Osteocyte (in vitro differentiated cells): ENCODE measurements around the gene KCNF1. TPM values are rescaled to one million over a fixed set of nuclear protein-coding genes. Genes with fewer than 3 reads are reported as not detected.

Experiments
- DNase-seq: peaks from one replicate; pipeline ENCODE4 v3.0.0; 2021; ENCODE audit warnings: mixed read lengths; ENCODE audit not compliant: unreplicated experiment; ENCODE audit errors: extremely low spot score
- H3K27ac Mint-ChIP-seq: one replicate; pipeline ENCODE4 v1.8.0; 2021; ENCODE audit warnings: mild to moderate bottlenecking, mixed read lengths; ENCODE audit not compliant: unreplicated experiment
- H3K27me3 Mint-ChIP-seq: one replicate; pipeline ENCODE4 v1.8.0; 2021; ENCODE audit warnings: mixed read lengths; ENCODE audit not compliant: unreplicated experiment
- H3K36me3 Mint-ChIP-seq: one replicate; pipeline ENCODE4 v1.8.0; 2021; ENCODE audit warnings: mixed read lengths; ENCODE audit not compliant: unreplicated experiment
- H3K4me1 Mint-ChIP-seq: one replicate; pipeline ENCODE4 v1.8.0; 2021; ENCODE audit warnings: mixed read lengths; ENCODE audit not compliant: unreplicated experiment
- H3K4me3 Mint-ChIP-seq: one replicate; pipeline ENCODE4 v1.8.0; 2021; ENCODE audit warnings: mild to moderate bottlenecking, moderate library complexity, mixed read lengths; ENCODE audit not compliant: unreplicated experiment
- H3K9me3 Mint-ChIP-seq: one replicate; pipeline ENCODE4 v1.8.0; 2021; ENCODE audit warnings: mixed read lengths; ENCODE audit not compliant: unreplicated experiment
- total RNA-seq: library from RNA; stranded (reverse); gene quantifications from 2 replicates; pipeline ENCODE4 v1.2.1, GENCODE V29; 2021
- TF ChIP-seq, protein P1 (sequence below): fragments of 200-600 bp; sonication (generic); IDR thresholded peaks from 2 replicates; pipeline ENCODE4 v1.5.0; 2021; ENCODE audit warnings: antibody characterized with exemption, mild to moderate bottlenecking, moderate library complexity

KCNF1 gene
- total RNA-seq, 1 donor from 2014 or later = not detected

DNA sequence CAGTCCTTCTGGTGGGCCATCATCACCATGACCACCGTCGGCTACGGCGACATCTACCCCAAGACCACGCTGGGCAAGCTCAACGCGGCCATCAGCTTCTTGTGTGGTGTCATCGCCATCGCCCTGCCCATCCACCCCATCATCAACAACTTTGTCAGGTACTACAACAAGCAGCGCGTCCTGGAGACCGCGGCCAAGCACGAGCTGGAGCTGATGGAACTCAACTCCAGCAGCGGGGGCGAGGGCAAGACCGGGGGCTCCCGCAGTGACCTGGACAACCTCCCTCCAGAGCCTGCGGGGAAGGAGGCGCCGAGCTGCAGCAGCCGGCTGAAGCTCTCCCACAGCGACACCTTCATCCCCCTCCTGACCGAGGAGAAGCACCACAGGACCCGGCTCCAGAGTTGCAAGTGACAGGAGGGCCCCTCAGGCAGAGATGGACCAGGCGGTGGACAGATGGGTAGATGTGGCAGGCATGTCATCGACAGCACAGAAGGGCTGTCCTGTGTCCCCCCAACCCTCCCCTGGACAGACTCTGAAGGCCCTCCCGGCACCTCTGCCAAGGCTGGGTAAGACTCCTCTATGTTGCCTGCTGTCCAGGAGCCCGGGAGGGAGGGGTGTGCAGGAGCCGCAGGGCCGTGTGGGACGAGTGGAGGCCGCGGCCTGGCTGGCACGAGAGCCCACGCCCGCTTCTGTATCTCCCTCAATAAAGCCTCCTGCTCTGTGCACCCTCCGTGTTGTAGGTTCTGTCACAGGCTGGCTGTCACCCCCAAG lies 2.0 kb downstream of the KCNF1 start:
- no peaks in the 10 kb centered on the region for H3K9me3 Mint-ChIP-seq
- no peak overlapping the region for H3K27ac Mint-ChIP-seq
- TF ChIP-seq, protein P1, sequence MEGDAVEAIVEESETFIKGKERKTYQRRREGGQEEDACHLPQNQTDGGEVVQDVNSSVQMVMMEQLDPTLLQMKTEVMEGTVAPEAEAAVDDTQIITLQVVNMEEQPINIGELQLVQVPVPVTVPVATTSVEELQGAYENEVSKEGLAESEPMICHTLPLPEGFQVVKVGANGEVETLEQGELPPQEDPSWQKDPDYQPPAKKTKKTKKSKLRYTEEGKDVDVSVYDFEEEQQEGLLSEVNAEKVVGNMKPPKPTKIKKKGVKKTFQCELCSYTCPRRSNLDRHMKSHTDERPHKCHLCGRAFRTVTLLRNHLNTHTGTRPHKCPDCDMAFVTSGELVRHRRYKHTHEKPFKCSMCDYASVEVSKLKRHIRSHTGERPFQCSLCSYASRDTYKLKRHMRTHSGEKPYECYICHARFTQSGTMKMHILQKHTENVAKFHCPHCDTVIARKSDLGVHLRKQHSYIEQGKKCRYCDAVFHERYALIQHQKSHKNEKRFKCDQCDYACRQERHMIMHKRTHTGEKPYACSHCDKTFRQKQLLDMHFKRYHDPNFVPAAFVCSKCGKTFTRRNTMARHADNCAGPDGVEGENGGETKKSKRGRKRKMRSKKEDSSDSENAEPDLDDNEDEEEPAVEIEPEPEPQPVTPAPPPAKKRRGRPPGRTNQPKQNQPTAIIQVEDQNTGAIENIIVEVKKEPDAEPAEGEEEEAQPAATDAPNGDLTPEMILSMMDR = no peak
- H3K27me3 Mint-ChIP-seq = peaks cover 31% of the 10 kb centered on the region
- H3K4me1 Mint-ChIP-seq = peaks cover 3% of the 10 kb centered on the region
- peak overlapping the region; percentile 47 for H3K4me3 Mint-ChIP-seq
- peak; percentile 83 for DNase-seq
- H3K36me3 Mint-ChIP-seq = no peaks in the 10 kb centered on the region

DNA sequence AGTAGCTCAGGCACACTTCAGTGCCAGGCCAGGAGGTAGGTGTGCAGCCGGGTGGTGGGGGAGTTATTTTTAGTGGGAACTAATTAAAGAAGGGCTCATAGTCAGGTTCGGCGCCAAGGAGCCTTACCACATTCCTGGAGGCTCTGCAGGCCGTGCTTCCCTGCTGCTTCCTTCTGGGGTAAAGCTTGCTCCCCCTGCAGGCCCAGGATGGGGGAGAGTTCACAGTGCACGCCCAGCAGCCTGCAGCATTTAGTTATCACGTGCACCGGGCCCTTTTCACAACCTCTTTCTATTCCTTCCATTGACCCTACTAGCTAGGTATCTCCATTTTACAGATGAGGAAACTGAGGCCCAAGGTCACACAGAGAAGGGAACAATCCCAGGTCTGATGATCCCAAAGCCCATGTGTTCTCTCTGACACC lies 2.5 kb downstream of the KCNF1 start:
- H3K4me3 Mint-ChIP-seq = no peak overlapping the region
- H3K27ac Mint-ChIP-seq = no peak overlapping the region
- H3K36me3 Mint-ChIP-seq = no peaks in the 10 kb centered on the region
- peaks cover 3% of the 10 kb centered on the region for H3K4me1 Mint-ChIP-seq
- no peaks in the 10 kb centered on the region for H3K9me3 Mint-ChIP-seq
- TF ChIP-seq, protein P1 = peak; percentile 21
- DNase-seq = no peak
- peaks cover 33% of the 10 kb centered on the region for H3K27me3 Mint-ChIP-seq

DNA sequence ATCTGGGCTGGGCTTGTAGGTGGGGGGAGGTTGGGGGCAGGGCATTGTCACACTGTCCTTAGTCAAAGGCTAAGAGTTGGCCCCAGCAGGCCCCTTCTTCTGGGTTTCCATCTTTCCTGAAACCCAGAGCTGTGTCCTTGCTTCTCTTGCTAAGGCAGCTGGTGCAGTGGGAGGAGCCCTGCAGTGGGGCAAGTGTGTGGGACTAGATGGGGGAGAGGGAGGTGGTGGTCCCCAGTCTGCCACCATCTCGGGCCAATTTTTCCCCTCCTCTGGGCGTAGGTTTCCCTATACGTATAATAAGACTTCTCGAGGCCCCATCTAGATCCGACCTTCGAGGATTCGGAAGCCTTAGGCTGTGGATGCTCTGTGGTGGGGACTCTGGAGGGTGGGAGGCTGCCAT lies 3.5 kb downstream of the KCNF1 start:
- DNase-seq = no peak
- no peak overlapping the region for H3K4me3 Mint-ChIP-seq
- H3K36me3 Mint-ChIP-seq = no peaks in the 10 kb centered on the region
- H3K27ac Mint-ChIP-seq = no peak overlapping the region
- TF ChIP-seq, protein P1 = no peak
- H3K4me1 Mint-ChIP-seq = peaks cover 3% of the 10 kb centered on the region
- H3K27me3 Mint-ChIP-seq = peaks cover 30% of the 10 kb centered on the region
- no peaks in the 10 kb centered on the region for H3K9me3 Mint-ChIP-seq

DNA sequence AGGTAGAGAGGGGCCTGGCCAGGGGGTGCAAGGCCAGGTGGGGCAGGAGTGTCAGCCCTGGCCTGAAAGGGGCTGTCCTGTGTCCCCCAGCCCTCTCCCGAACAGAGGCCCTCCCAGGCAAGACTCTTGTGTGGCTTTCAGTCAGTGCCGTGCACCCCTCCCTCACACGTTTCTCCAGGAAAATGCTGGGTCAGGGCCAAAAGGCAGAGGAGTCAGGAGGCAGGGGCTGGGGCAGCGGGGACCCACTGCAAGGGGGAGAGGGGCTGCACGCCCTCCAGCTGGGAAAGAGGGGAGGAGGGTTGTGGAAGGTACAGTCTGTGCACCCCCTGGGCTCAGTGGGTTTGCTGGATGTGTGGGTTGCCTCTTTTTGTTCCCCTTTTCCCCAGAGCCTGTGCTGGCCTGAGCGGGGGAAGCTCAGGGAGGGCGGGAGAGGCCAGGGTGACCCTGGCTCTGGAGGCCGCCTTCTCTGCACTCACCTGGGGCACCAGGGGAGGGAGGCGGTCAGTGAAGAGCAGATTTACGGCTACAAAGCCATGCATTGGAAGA lies 4.1 kb downstream of the KCNF1 start:
- TF ChIP-seq, protein P1 = no peak
- no peak for DNase-seq
- Mint-ChIP-seq H3K4me3 (no peak overlapping the region), H3K4me1 (peaks cover 3% of the 10 kb centered on the region), H3K9me3 (no peaks in the 10 kb centered on the region), H3K27ac (no peak overlapping the region), H3K36me3 (no peaks in the 10 kb centered on the region), H3K27me3 (peaks cover 25% of the 10 kb centered on the region)

DNA sequence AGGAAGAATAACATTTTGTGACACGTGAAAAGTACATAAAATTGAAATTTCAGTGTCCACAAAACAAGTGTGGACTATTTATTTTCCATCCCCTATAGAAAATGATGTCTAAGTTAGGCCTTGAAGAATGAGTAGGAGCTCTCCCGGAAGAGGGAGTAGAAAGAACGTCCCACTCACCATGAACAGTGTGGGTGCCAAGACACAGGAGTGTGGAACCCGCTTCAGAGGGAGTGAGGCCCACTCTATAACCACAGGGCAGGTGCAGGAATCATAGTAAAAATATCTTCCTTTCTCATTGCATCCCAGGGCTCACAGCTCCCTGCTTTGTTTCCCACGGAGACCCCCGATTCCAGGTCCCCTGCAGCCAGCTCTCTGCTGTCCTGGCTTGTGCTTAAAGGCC lies 5.2 kb downstream of the KCNF1 start:
- peaks cover 25% of the 10 kb centered on the region for H3K27me3 Mint-ChIP-seq

More for the DNA sequence above, 5.2 kb downstream of the KCNF1 start:
- no peak overlapping the region for H3K4me3 Mint-ChIP-seq
- no peaks in the 10 kb centered on the region for H3K4me1 Mint-ChIP-seq
- H3K36me3 Mint-ChIP-seq = no peaks in the 10 kb centered on the region
- TF ChIP-seq, protein P1 = no peak
- no peaks in the 10 kb centered on the region for H3K9me3 Mint-ChIP-seq
- no peak for DNase-seq
- H3K27ac Mint-ChIP-seq = no peak overlapping the region
